SK-N-SH (cell line): ENCODE measurements around the gene NPIPB8.

ENCODE experiments used
- EP300 ChIP-seq, 2 experiments: IDR thresholded peaks; 2 replicates each; pipeline versions ENCODE4 v1.4.0 to v1.6.1; 2012; ENCODE audit warnings: borderline replicate concordance in 1 of 2, low read depth in 1 of 2, low read length in 1 of 2
- MEF2A ChIP-seq: IDR thresholded peaks from 2 replicates; pipeline ENCODE4 v1.4.0; 2012; ENCODE audit warnings: low read depth, borderline replicate concordance
- MXI1 ChIP-seq: IDR thresholded peaks from 2 replicates; pipeline ENCODE4 v1.6.1; 2012; ENCODE audit warnings: mild to moderate bottlenecking, low read depth, low read length, improper control_type of control experiment
- TF ChIP-seq, protein P1 (sequence below): fragments of 200-600 bp; sonication (generic); IDR thresholded peaks from 2 replicates; pipeline ENCODE4 v1.6.1; 2017; ENCODE audit warnings: antibody characterized with exemption, mild to moderate bottlenecking, moderate library complexity
- TF ChIP-seq, protein P2 (sequence below): IDR thresholded peaks from 2 replicates; pipeline ENCODE4 v1.4.0; 2012; ENCODE audit warnings: low read depth
- TF ChIP-seq, protein P3 (sequence below): IDR thresholded peaks from 2 replicates; pipeline ENCODE4 v1.6.1; 2012; ENCODE audit warnings: mild to moderate bottlenecking, low read depth, low read length, moderate library complexity
- TF ChIP-seq, protein P4 (sequence below): IDR thresholded peaks from 2 replicates; pipeline ENCODE4 v1.4.0; 2012; ENCODE audit warnings: low read depth, borderline replicate concordance

DNA sequence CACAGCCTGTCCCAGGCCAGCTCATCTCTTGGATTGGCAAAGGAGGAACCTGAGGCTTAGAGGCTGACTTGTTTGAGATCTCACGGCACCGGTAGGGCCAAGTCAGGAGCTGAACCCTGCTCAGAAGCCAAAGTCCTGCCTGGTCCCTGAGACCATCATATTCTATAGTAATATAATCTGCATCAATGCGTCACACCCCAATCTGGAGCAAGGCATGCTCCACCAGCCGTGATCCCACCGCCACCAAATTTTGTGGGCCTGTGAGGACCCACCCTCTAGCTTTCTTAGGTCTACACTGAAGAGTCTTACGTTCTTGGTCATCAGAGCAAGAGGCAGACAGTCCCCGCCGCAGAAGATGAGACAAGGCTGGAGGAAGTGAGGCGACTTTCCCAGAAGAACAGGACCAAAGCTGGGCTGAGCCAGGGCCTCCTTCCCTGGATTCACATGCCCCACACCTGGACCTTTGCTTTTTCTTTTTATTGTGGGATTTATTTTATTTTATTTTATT lies 30.7 kb upstream of the NPIPB8 start:
- TF ChIP-seq, protein P1, sequence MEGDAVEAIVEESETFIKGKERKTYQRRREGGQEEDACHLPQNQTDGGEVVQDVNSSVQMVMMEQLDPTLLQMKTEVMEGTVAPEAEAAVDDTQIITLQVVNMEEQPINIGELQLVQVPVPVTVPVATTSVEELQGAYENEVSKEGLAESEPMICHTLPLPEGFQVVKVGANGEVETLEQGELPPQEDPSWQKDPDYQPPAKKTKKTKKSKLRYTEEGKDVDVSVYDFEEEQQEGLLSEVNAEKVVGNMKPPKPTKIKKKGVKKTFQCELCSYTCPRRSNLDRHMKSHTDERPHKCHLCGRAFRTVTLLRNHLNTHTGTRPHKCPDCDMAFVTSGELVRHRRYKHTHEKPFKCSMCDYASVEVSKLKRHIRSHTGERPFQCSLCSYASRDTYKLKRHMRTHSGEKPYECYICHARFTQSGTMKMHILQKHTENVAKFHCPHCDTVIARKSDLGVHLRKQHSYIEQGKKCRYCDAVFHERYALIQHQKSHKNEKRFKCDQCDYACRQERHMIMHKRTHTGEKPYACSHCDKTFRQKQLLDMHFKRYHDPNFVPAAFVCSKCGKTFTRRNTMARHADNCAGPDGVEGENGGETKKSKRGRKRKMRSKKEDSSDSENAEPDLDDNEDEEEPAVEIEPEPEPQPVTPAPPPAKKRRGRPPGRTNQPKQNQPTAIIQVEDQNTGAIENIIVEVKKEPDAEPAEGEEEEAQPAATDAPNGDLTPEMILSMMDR: no peak
- TF ChIP-seq EP300 (IDR thresholded peaks at IDR 0.05; ENCODE audit: borderline replicate concordance in 1 of 2, low read depth in 1 of 2, low read length in 1 of 2) (no peak), MEF2A (no peak), MXI1 (no peak)
- TF ChIP-seq, protein P2, sequence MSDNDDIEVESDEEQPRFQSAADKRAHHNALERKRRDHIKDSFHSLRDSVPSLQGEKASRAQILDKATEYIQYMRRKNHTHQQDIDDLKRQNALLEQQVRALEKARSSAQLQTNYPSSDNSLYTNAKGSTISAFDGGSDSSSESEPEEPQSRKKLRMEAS: no peak
- TF ChIP-seq, protein P3, sequence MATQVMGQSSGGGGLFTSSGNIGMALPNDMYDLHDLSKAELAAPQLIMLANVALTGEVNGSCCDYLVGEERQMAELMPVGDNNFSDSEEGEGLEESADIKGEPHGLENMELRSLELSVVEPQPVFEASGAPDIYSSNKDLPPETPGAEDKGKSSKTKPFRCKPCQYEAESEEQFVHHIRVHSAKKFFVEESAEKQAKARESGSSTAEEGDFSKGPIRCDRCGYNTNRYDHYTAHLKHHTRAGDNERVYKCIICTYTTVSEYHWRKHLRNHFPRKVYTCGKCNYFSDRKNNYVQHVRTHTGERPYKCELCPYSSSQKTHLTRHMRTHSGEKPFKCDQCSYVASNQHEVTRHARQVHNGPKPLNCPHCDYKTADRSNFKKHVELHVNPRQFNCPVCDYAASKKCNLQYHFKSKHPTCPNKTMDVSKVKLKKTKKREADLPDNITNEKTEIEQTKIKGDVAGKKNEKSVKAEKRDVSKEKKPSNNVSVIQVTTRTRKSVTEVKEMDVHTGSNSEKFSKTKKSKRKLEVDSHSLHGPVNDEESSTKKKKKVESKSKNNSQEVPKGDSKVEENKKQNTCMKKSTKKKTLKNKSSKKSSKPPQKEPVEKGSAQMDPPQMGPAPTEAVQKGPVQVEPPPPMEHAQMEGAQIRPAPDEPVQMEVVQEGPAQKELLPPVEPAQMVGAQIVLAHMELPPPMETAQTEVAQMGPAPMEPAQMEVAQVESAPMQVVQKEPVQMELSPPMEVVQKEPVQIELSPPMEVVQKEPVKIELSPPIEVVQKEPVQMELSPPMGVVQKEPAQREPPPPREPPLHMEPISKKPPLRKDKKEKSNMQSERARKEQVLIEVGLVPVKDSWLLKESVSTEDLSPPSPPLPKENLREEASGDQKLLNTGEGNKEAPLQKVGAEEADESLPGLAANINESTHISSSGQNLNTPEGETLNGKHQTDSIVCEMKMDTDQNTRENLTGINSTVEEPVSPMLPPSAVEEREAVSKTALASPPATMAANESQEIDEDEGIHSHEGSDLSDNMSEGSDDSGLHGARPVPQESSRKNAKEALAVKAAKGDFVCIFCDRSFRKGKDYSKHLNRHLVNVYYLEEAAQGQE: no peak
- TF ChIP-seq, protein P4, sequence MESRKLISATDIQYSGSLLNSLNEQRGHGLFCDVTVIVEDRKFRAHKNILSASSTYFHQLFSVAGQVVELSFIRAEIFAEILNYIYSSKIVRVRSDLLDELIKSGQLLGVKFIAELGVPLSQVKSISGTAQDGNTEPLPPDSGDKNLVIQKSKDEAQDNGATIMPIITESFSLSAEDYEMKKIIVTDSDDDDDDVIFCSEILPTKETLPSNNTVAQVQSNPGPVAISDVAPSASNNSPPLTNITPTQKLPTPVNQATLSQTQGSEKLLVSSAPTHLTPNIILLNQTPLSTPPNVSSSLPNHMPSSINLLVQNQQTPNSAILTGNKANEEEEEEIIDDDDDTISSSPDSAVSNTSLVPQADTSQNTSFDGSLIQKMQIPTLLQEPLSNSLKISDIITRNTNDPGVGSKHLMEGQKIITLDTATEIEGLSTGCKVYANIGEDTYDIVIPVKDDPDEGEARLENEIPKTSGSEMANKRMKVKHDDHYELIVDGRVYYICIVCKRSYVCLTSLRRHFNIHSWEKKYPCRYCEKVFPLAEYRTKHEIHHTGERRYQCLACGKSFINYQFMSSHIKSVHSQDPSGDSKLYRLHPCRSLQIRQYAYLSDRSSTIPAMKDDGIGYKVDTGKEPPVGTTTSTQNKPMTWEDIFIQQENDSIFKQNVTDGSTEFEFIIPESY: no peak
